Peyer's patch (tissue), 4 donors: ENCODE measurements around the gene C18orf63.

ENCODE experiments used
- POLR2A ChIP-seq, 2 donors: fragments of 450-650 bp; IDR thresholded peaks; one replicate each; pipeline ENCODE4 v1.5.1; 2017; ENCODE audit warnings: antibody characterized with exemption in 2 of 2, mild to moderate bottlenecking in 2 of 2, moderate library complexity in 2 of 2
- TF ChIP-seq, protein P1 (sequence below), 6 experiments: fragments of 450-650 bp in 4 of 6; fragments of 200-600 bp in 2 of 6; sonication (generic) in 1 of 6; IDR thresholded peaks; one replicate each; pipeline ENCODE4 v1.5.1; 2017 to 2019; ENCODE audit warnings: antibody characterized with exemption in 6 of 6, mild to moderate bottlenecking in 3 of 6, moderate library complexity in 1 of 6

DNA sequence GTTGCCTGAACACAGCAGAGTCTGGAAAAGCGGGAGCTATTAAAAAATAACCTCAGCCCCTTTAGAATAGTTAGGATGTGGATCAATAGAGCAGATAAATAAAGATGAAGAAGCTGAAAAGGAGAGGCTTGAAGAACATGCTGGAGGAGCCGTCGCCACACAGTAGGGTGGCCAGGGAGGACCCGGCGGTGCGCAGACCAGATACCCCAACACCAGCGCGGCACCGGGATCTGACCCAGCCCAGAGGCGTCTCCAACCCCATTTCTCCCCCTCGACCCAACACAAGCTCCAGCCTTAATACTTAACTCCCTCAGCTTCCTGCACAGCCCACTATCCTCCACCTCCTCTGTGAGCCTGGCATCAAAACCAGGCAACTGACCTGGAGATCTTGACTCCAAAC lies 39.9 kb upstream of the C18orf63 start:
- TF ChIP-seq, protein P1, sequence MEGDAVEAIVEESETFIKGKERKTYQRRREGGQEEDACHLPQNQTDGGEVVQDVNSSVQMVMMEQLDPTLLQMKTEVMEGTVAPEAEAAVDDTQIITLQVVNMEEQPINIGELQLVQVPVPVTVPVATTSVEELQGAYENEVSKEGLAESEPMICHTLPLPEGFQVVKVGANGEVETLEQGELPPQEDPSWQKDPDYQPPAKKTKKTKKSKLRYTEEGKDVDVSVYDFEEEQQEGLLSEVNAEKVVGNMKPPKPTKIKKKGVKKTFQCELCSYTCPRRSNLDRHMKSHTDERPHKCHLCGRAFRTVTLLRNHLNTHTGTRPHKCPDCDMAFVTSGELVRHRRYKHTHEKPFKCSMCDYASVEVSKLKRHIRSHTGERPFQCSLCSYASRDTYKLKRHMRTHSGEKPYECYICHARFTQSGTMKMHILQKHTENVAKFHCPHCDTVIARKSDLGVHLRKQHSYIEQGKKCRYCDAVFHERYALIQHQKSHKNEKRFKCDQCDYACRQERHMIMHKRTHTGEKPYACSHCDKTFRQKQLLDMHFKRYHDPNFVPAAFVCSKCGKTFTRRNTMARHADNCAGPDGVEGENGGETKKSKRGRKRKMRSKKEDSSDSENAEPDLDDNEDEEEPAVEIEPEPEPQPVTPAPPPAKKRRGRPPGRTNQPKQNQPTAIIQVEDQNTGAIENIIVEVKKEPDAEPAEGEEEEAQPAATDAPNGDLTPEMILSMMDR (IDR thresholded peaks at IDR 0.05), result no peak
- TF ChIP-seq POLR2A (IDR thresholded peaks at IDR 0.05), result no peak
